ENCODE measurements around the gene IL10.

Gene IL10

GRCh38 chr1:206723805-206724472 lies 48.4 kb downstream of the IL10 start:
- TF ChIP-seq POLR2A (IDR thresholded peaks at IDR 0.05; ENCODE audit: low read length) (no peak), GATA1 (IDR thresholded peaks at IDR 0.05; ENCODE audit: low read depth, low read length) (no peak)
- no peak for DNase-seq

- no peak for TF ChIP-seq GATA1 (IDR thresholded peaks at IDR 0.05; ENCODE audit: low read depth, low read length)
- TF ChIP-seq POLR2A (IDR thresholded peaks at IDR 0.05; ENCODE audit: low read length) = no peak
- DNase-seq = no peak
These were observed 48.9 kb downstream of the IL10 start for GRCh38 chr1:206723462-206723804.

- DNase-seq = no peak
- TF ChIP-seq POLR2A (IDR thresholded peaks at IDR 0.05; ENCODE audit: low read length) (no peak), GATA1 (IDR thresholded peaks at IDR 0.05; ENCODE audit: low read depth, low read length) (no peak)
These were observed 49.4 kb downstream of the IL10 start for GRCh38 chr1:206722751-206723461.

GRCh38 chr1:206721454-206721853 lies 50.8 kb downstream of the IL10 start:
- no peak for DNase-seq
- TF ChIP-seq GATA1 (IDR thresholded peaks at IDR 0.05; ENCODE audit: low read depth, low read length) = no peak
- TF ChIP-seq POLR2A (IDR thresholded peaks at IDR 0.05; ENCODE audit: low read length) = no peak

GRCh38 chr1:206719169-206719839 lies 53.0 kb downstream of the IL10 start:
- no peak for TF ChIP-seq POLR2A (IDR thresholded peaks at IDR 0.05; ENCODE audit: low read length)
- TF ChIP-seq GATA1 (IDR thresholded peaks at IDR 0.05; ENCODE audit: low read depth, low read length) = no peak
- DNase-seq = no peak

- DNase-seq = no peak
- TF ChIP-seq GATA1 (IDR thresholded peaks at IDR 0.05; ENCODE audit: low read depth, low read length) = no peak
- no peak for TF ChIP-seq POLR2A (IDR thresholded peaks at IDR 0.05; ENCODE audit: low read length)
These were observed 54.7 kb downstream of the IL10 start for GRCh38 chr1:206717674-206717989.
